Spinal cord (tissue), 10 donors: ENCODE measurements around the gene C16orf96. TPM values are rescaled to one million over a fixed set of nuclear protein-coding genes. Genes with fewer than 3 reads are reported as not detected.

Experiments
- DNase-seq, 6 donors: peaks; one replicate each; pipeline versions ENCODE4 v3.0.0 to v3.0.0-alpha.2; 2013 to 2015; ENCODE audit warnings: low spot score in 6 of 6, low read depth in 4 of 6
- H3K27ac ChIP-seq: one replicate; pipeline ENCODE4 v1.5.1; 2013; ENCODE audit warnings: low read depth, low read length, control low read depth
- H3K27me3 ChIP-seq: one replicate; pipeline ENCODE4 v1.6.1; 2013; ENCODE audit warnings: low read length; ENCODE audit not compliant: control insufficient read depth, insufficient read depth
- H3K36me3 ChIP-seq: one replicate; pipeline ENCODE4 v1.6.1; 2013; ENCODE audit warnings: low read length; ENCODE audit not compliant: control insufficient read depth, insufficient read depth
- H3K4me1 ChIP-seq: one replicate; pipeline ENCODE4 v1.6.1; 2013; ENCODE audit warnings: low read length; ENCODE audit not compliant: control insufficient read depth, insufficient read depth
- H3K4me3 ChIP-seq: one replicate; pipeline ENCODE4 v1.5.1; 2013; ENCODE audit warnings: low read depth, low read length, control low read depth
- H3K9me3 ChIP-seq: one replicate; pipeline ENCODE4 v1.6.1; 2013; ENCODE audit warnings: low read length; ENCODE audit not compliant: control insufficient read depth, insufficient read depth
- WGBS: methylation state at CpG from one replicate; pipeline ENCODE4 v1.1.5; 2013; ENCODE audit warnings: missing lambda C conversion rate; ENCODE audit not compliant: insufficient coverage; 5-methylcytosine and 5-hydroxymethylcytosine counted together
- polyA plus RNA-seq, 2 donors: library from polyadenylated mRNA; unstranded; fragments of 120-200 nt; gene quantifications; one replicate each; pipeline ENCODE4 v1.2.1, GENCODE V29; 2013; ENCODE audit not compliant: insufficient read length in 2 of 2
- total RNA-seq, 2 donors: library from RNA; depleted of rRNA in 1 of 2; stranded (reverse); fragments of 120-200 nt in 1 of 2; fragments of >200 nt in 1 of 2; gene quantifications; one replicate each; pipeline versions ENCODE4 v1.2.3 to v1.2.4, GENCODE V29; 2013 to 2014
- donor health status: healthy.

Gene C16orf96
- total and polyA plus RNA-seq, 4 donors = 0.50 to 0.74 (median 0.60) TPM

DNA sequence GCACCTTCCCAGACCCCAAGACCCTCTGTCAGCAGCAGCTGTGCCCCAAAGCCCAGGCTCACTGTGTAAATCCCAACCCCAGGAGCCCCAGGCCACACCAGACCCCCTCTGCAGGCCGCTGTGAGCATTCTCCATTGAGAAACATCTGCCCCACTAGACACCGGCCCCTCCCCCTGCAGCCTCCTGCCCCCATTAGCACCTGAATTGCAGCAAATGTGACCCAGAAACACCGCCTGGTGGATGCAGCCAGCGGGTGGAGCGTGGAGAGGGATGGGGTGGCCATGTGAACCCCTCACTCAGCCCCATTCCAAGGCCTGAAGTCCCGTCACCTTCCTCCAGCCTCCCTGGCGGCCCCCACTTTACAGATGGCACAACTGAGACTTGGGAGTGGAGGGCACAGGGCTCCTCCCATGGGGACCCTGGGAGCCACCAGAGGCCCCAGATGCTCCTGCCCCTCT, 56.4 kb downstream of the C16orf96 start:
- DNase-seq = no peak
- peaks cover 59% of the 10 kb centered on the region for H3K36me3 ChIP-seq
- no peaks in the 10 kb centered on the region for H3K9me3 ChIP-seq
- H3K4me3 ChIP-seq = no peak overlapping the region
- WGBS = 90% methylated on average over 6 of the region's 7 CpGs
- peaks cover 47% of the 10 kb centered on the region for H3K4me1 ChIP-seq
- no peaks in the 10 kb centered on the region for H3K27me3 ChIP-seq
- H3K27ac ChIP-seq = no peak overlapping the region

DNA sequence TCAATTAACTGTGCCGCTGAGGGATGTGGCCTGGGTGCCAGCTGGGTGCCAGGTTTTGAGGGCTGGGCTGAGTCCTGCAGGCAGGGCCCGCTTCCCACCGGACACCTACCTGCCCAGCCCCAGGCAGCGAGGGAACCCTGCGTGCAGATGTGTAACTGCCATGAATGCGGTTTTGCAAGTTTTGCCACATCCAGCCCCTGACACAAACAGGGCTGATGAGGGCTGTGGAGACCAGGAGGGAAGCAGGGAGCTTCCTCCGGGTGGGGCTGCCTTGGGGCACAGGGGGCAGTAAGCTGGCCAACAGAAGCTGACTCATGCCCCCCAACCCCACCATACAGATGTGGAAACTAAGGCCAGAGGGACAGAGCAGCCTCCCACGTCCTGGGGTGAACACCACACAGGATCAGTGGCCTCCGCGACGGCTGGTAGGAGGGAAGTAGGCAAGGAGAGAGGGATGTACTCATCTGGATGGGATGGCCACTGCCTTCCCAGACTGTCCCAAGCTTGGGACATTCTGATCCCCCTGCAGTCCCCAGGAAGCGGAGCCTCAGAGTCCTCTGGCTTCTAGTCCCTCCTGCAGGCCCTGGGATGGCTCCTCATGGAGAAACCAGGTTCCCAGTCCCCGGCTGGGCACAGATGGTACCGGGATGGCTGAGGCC, 57.0 kb downstream of the C16orf96 start:
- Histone ChIP-seq H3K9me3 (no peaks in the 10 kb centered on the region), H3K27ac (no peak overlapping the region), H3K4me1 (peaks cover 47% of the 10 kb centered on the region), H3K27me3 (no peaks in the 10 kb centered on the region), H3K36me3 (peaks cover 53% of the 10 kb centered on the region), H3K4me3 (peak overlapping the region; percentile 56)
- no peak for DNase-seq
- 70% methylated on average over 6 of the region's 14 CpGs for WGBS

DNA sequence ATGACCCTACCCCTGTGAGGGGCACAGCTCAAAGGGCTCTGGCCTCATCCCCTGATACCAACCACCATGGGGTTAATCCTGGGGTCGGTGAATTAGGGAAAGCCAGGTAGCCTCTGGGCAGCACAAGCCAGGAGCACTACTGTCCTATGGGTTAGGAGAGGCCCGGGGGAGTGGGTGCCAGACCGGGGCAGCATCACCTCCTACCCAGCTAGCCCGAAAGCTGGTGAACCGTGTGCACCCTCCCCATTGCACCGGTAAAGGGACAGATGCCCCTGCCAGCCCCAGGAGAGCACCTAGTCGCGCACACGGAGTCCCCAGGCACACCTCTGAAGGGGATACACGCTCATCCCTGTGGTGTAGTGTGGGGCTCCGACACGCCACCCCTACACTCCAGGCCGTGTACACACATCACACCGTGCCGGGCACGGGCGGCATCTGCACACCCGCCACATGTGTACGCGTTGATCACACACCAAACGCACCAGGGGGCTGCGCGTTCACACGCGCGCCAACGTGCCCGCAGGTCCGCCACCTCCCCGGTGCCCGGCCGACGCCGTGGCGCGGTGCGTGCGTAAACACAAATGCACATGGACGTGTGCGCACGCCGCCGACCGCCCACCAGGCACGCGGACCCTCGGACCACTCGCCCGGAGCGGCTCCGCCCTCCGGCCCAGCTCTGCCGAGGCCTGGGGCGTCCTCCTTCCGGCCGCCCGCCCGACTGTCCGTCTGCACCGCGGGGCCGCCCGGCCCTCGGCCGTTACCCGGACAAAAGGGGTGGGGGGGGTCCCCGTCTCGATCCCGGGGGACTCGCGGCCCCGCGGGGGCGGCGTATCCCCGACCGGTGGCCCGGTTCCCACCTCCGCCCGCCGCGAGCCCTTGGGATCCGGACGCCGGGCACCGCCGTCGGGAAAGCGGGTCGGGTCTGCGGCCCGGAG, 57.8 kb downstream of the C16orf96 start:
- Histone ChIP-seq H3K27me3 (no peaks in the 10 kb centered on the region), H3K4me1 (peaks cover 47% of the 10 kb centered on the region), H3K27ac (peak overlapping the region; percentile 98), H3K4me3 (peak overlapping the region; percentile 56), H3K36me3 (peaks cover 45% of the 10 kb centered on the region), H3K9me3 (no peaks in the 10 kb centered on the region)
- 2% methylated on average over 91 of the region's 92 CpGs for WGBS
- peak in 2 of 6 donors; percentile 56 to 72 for DNase-seq

DNA sequence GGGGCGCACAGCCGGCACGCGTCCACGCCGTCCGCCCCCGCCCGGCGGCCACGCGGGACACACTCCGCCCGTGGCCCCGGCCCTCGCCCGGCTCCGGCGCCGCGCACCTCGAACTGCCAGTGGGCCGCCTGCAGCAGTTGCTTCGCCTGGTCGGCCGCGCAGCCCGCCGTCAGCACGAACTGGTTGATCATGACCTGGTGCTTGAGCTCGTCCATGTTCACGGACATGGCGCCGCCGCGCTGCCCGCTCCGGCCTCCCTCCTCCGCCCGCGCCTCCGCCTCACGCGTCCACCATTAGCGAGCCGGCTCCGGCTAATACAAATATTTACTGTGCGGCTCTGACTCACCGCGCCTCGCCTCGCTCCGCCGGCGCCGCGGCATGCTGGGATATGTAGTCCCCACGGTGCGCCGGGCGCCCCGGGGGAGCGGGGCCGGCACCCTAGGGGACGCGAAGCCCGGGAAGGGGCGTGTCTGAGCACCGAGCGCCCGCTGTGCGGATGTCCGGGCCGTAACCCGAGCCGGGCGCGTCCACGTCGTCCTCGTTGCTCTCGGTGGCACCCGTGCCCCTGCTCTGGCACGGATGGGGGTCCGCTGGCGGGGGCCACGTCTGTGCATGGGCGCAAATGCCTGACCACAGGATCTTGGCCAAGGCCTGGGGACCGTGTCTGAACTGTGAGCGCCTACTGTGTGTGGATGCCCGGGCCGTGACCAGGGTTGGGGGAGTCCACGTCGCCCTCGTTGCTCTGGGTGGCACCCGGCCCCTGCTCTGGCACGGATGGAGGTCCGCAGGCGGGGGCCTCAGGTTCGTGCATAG, 58.6 kb downstream of the C16orf96 start, which contains the start of gene UBALD1:
UBALD1 (minus strand) TSS at position 318 of the 813 bp plus-strand sequence; CDS start at position 227, 91 bp downstream.
- DNase-seq = peak in 3 of 6 donors; percentile 67 to 93 (median 93)
- Histone ChIP-seq H3K27me3 (no peaks in the 10 kb centered on the region), H3K36me3 (peaks cover 37% of the 10 kb centered on the region), H3K9me3 (no peaks in the 10 kb centered on the region), H3K4me3 (peak within 1 kb of the TSS; percentile 56), H3K4me1 (peaks cover 47% of the 10 kb centered on the region), H3K27ac (peak within 1 kb of the TSS; percentile 98)
- 8% methylated on average over 100 of the region's 100 CpGs for WGBS

DNA sequence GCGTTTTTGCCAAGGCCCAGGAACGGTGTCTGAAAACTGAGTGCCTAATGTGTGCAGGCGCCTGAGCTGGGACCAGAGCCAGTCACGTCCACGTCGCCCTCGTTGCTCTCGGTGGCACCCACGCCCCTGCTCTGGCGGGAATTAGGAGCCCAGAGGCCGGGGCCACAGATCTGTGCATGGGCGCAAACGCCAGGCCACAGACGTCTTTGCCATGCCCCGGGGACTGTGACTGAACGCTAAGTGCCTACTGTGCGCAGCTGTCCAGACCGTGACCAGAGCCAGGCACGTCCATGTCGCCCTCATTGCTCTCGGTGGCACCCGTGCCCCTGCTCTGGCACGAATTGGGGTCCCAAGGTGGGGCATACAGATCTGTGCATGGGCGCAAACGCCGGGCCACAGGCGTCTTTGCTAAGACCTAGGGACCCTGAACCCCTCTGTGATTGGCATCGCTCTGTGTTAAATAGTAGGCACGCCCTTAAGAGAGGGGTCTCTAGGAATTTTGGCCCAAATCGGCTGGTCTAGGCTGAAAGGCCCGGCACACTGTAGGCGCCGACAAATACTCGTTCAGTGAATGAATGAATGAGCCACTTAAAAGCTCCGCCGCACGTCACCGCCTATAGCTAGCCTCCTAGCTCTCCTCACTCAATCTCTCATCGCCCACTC, 59.4 kb downstream of the C16orf96 start:
- peak overlapping the region; percentile 56 for H3K4me3 ChIP-seq
- peaks cover 29% of the 10 kb centered on the region for H3K36me3 ChIP-seq
- DNase-seq = no peak
- H3K4me1 ChIP-seq = peaks cover 45% of the 10 kb centered on the region
- H3K27me3 ChIP-seq = no peaks in the 10 kb centered on the region
- 79% methylated on average over 39 of the region's 39 CpGs for WGBS
- peak overlapping the region; percentile 98 for H3K27ac ChIP-seq
- no peaks in the 10 kb centered on the region for H3K9me3 ChIP-seq

DNA sequence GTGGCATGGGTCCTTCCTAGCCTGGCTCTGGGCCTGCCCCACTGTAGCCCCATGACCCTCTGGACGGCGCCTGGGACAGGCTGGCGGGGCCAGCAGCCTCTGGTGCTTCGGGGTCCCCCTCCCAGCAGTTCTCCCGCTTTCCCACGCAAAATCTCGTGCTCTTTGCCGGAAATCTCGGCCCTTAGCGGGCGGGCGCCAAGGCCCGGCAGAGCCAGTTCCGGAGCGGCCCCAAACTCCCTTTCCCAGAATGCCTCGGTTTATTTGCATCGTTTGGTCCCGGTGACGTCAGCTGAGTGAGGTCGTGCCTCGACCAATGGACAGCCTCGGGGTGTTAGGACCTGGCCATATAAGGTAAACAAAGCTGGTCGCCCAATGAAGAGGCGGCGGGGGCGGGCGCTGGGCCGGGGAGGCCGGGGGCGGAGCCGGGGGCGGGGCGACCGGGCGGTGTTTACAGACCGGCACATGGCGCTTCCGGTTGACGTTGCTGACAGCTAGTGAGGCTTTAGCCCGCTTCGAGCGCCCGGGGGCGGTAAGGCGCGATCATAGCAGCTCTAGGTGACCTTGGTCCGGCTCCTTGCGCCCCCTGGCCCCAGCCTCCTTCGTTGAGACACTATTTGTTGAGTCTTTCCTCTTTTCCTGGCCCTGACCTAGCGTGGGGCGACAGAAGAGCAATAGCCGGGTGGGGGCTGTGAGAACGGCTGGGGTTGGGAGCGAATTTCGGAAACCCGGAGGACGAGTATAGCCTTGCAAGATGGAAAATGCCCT, 60.1 kb downstream of the C16orf96 start:
- DNase-seq = peak; percentile 99 to 100 (median 100)
- H3K27me3 ChIP-seq = no peaks in the 10 kb centered on the region
- peak overlapping the region; percentile 99 for H3K27ac ChIP-seq
- peaks cover 41% of the 10 kb centered on the region for H3K4me1 ChIP-seq
- H3K9me3 ChIP-seq = no peaks in the 10 kb centered on the region
- H3K4me3 ChIP-seq = peak overlapping the region; percentile 83
- peaks cover 22% of the 10 kb centered on the region for H3K36me3 ChIP-seq
- WGBS = under 1% methylated on average over 57 of the region's 57 CpGs

DNA sequence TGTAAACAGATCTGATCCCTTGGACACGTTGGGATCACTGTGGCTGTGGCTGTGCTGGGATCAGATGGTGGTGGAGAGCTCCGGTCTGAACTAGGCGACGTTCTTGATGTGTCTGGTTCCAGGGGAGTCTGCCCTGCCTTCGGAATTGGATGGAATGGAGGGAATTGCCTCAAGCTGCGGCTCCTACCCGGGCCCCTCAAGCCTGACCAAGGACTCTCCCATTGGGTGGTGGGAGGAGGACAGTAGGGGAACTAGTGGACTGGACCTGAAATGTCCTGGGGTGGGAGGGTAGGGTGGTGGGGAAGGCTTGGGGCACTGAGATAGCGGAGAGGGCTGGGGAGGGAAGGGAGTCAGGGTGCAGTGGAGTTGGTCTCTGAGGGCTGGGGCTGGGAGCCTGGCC, 61.7 kb downstream of the C16orf96 start:
- no peaks in the 10 kb centered on the region for H3K9me3 ChIP-seq
- no peak overlapping the region for H3K27ac ChIP-seq
- H3K4me1 ChIP-seq = peaks cover 34% of the 10 kb centered on the region
- H3K27me3 ChIP-seq = no peaks in the 10 kb centered on the region
- DNase-seq = no peak
- H3K36me3 ChIP-seq = peaks cover 10% of the 10 kb centered on the region
- H3K4me3 ChIP-seq = no peak overlapping the region
- WGBS = 92% methylated on average over 8 of the region's 8 CpGs

DNA sequence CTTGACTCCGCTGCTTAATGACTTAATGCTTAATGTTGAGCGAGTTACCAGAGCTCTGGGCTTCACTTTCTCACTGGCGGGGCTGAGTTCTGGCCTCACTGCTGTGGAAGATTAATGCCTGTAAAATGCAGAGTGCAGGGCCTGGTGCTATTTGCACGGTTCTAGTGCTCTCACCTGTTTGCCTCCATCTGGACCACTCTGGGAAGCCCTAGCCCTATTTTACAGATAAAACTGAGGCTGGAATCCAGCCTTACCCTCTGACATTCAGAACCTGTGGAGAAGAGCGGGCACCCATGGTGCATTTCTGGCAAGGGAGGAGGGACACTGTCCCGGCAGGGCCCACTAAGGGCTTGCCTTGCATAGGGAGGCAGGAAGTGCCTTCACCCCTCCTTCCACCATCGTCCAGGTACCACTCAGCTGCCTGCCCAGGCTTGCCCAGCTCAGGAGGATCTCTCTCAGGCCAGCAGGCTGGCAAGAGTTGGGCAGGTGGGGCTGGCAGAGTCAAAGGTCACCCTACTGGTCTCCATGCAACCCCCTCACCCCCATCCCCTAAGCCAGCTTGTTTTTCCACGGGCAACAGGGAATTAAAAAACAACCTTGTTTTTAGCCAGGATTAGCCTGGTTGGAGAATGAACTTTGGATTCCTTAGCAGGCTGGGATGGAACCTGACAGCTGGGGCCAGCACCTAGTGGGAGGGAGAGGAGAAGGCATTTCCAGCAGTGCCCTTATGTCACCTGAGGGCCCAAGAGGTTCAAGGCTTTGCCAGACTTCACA, 62.7 kb downstream of the C16orf96 start:
- WGBS = 88% methylated on average over 6 of the region's 8 CpGs
- Histone ChIP-seq H3K27me3 (no peaks in the 10 kb centered on the region), H3K9me3 (no peaks in the 10 kb centered on the region), H3K4me1 (peaks cover 26% of the 10 kb centered on the region), H3K27ac (no peak overlapping the region), H3K4me3 (no peak overlapping the region), H3K36me3 (peaks cover 3% of the 10 kb centered on the region)
- DNase-seq = no peak
